ENCODE measurements around the gene SEPTIN12.

GRCh38 chr16:4811773-4812172 is 23.6 kb upstream of the SEPTIN12 start:
- TF ChIP-seq CTCF (IDR thresholded peaks at IDR 0.05): no peak
- no peak for TF ChIP-seq POLR2A (IDR thresholded peaks at IDR 0.05)
- no peak for TF ChIP-seq POLR2AphosphoS5 (IDR thresholded peaks at IDR 0.05)
- no peak for TF ChIP-seq EP300 (IDR thresholded peaks at IDR 0.05)
